ENCODE data around the gene R3HDM1.

GRCh38 chr2:135732561-135732960 is 201.3 kb downstream of the R3HDM1 start:
- TF ChIP-seq CTCF (IDR thresholded peaks at IDR 0.05; ENCODE audit: insufficient read depth, low read length, poor library complexity, severe bottlenecking) (no peak), EZH2phosphoT487 (conservative IDR thresholded peaks at IDR 0.05; ENCODE audit: low read length) (no peak)
